Stimulated activated CD4-positive, alpha-beta T cell treated with anti-CD3 and anti-CD28 coated beads, Interleukin-4, amount 100 ng/mL, for 48 hours (primary cell): Measurements from ENCODE around the gene IGSF5.

Experiments used
- DNase-seq, 2 donors: peaks; one replicate each; pipeline ENCODE4 v3.0.0-alpha.2; 2020; ENCODE audit warnings: low read depth in 2 of 2

The IGSF5 gene

DNA sequence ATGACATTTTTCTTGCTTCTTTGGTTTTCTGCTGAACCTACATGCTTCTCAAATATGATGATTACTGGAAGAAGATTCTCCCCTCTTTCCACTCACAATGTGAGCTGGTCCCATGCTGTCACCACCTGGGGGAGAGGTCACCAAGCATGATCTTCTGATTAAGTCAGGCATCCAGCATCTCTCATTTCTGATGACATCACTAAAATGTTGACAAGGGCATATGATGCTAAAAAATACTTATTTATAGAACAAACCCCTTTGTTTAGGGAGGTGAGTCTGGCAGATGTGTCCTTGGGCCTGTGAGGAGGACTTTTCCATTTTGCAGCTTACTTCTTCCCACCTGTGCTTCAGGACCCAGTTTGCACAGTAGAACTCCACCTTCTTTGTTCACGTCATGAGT lies 80.3 kb downstream of the IGSF5 start:
- DNase-seq = no peak

DNA sequence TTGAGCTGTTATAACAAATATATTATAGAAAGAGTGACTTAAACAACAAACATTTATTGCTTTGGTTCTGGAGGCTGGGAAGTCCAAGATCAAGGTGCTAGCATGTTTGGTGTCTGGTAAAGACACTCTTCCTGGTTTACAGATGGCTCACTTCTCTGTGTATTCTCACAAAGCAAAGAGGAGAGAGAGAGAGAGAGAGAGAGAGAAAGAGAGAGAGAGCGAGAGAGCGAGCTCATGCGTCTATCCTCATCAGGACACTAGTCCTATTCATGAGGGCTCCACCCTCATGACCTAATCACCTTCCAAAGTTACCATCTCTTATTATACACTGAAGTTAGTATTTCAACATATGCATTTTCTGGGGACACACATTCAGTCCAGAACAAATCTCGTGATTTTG lies 89.6 kb downstream of the IGSF5 start:
- no peak for DNase-seq

DNA sequence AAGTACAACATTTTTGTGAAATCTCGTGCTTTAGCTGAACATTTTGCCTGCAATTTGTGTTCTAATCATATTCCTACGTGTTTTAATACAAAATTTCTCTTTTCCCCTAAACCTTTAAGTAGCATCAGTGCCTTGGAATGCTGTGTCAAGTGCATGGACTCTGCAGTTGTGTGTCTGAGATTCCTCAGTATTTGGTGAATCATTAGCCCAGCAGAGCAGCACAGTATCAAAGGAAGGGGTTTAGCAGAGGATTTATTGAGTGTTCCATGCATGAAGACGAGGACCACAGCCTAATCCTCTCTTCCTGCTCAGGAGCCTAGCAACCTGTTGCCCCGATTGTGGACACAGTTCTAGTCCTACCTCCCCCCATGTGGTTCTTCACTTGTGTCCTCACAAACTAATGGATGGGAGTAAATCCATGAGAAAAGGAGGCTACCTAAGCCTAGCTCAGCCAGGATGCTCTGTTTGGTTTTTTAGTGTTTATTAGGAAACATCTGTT lies 92.9 kb downstream of the IGSF5 start:
- no peak for DNase-seq

DNA sequence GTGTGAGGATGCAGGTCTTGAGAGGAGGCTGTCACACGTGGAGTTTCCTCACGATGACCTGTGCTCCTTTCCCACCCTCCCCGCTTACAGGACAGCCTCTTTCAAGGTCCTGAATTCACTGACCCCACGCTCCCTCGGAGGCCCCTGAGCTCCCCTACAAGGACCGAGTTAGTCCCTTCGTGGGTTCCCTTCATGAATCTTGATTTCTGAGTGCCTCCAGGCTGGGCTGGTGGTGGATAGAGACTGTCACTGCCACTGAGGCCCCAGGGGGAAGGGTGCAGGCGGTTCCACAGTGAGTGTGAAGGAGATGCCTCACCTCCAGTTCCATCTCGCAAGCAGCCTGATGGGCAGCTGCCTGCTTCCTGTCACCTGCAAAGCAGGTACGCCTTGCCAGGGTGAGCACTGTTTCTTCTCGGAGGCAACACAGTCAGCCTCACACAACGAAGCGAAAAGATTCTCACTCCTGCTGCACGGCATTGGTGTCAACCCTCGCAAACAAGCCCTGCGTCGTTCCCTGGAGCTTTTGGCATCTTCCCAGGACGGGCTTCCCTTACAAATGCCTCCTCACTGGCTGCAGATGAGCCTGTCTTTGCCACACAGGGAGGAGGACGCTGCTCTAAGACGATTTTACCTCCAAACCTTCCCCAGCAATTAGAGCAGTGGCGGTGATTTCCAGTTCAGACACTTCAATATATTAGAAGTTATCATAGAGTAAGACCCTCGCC lies 95.6 kb downstream of the IGSF5 start:
- no peak for DNase-seq

DNA sequence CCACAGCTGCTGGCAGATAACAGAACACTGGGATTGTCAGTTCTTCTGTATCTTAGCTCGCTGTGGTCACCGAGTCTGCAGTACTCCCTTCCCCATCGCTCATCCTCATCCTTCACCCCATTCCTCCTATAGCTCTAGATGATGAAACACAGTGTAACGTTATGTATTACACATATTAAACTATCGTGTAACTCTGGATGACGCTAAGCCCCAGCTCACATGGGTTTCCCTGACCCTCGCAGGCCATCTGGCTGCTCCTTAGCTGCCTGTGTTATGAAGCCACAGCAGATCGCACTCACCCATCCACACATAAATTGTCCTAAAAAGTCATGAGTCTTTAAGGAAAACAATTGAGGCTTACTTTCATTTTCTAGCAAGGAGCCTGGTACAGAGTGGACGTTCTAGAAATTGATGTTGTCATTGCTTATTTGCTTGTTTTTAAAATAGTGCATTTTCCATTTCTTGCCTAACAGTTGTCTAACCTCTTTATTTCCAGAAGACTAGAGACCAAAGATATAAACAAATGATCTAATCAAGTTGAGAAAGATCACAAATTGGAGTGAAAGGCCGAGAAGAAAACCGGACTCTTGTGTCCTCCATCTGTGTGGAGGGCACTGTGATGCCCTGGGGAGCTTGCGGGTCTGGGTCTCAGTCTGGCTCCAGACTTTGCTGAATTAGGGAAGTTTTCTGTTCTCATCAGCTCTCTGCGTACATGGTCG lies 97.9 kb downstream of the IGSF5 start:
- DNase-seq = no peak

DNA sequence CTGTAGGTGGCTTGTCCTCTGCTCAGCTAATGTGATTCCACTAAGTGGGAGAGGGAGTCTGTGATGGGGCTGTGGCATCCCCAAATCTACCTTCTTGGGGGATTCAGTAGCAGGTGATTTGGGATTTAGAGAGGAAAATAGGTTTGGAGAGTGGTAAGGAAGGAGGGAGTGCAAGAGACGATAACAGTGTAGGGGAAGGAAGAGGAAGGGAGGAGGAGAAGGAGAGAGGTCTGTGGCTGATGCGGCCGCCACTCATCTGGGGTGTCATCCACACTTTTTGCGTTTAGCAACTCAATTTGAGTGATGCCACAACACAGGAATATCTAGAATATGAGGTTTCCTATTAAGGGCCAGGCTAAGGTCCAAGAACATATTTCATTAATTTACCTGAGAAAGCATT lies 98.5 kb downstream of the IGSF5 start:
- DNase-seq = no peak

DNA sequence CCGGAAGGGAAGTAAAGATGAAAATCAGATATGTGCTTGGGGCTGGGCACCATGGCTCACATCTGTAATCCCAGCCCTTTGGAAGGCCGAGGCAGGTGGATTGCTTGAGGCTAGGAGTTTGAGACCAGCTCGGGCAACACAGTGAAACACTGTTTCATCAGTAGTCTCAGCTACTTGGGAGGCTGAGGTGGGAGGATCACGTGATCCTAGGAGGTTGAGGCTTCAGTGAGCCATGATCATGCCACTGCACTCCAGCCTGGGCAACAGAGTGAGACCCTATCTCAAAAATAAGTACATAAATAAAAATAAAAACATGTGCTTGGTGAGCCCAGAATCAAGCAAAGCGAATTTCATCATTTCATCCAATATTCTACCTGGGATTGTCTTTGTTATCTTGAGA lies 98.9 kb downstream of the IGSF5 start:
- no peak for DNase-seq

DNA sequence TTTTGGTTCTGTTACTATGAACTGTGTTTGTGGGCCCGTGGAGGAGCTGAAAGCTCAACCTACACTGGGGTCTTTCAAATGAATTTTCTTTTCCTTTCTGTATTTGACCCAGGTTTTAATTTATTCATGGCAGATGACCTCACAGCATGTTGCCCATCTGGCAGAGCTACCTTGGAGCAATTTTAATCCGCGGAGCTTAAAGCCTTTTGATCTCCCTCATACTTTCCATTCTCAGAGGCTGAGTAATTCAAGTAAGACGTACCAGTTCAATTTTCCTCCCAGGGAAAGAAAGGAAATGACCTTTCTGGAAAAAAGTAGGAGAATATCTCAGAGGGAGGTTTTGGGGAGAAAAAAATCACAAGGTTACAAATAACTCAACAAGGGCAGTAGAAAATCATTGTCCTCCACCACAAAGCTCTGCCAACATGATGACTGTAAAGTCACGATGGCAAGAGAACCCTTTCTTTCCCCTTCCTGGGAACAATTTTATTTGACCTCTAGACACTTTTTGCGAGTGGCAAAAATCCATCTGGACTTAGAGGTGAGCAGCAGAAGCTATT lies 100.7 kb downstream of the IGSF5 start:
- DNase-seq = no peak

DNA sequence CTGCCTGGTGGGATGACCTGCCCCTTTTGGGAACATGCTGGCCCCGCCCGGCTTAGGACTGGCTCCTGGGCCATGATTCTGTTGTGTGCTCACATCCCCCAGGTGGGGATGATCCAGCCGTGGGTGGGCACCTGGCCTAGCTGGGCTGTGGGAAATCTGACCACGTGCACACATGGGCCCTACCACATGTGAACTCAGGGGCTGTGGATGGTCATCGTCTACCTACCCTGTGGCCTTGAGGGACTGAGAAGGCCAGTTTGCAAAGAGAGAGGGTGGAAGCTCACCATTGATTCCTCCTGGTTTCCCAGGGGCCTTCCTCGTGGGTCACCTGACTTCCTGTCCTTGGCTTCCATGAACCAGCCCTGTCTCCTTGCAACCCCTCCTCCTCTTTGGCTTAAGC lies 102.9 kb downstream of the IGSF5 start:
- DNase-seq = no peak

DNA sequence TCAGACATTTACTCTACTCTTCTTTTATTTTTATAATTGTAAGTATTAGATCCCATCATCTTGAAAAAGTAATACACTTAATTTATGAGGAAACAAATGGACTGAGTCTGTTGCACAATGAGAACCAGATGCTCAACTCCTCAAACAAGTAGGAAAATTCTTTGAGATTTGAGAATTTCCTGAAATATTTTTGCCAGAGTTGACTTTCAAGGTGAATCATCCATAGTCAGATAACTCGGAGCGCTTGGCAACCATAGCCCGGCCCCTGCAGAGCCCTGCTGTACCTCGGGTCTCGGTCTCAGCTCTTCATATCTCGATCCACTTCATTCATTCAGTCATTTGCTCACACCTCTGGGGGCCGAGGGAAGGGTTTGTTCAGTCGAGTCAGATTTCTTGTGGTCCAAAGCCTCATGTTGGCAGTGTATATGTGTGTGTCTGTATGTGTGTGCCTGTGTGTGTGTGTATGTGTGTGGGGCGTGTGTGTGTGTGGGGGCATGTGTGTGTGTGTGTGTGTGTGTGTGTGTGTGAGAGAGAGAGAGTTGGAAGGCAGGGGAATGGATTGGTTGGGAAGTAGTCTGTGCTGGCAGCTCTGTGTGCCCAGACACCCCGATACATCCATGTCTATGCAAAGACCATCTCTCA lies 104.2 kb downstream of the IGSF5 start:
- DNase-seq = no peak

DNA sequence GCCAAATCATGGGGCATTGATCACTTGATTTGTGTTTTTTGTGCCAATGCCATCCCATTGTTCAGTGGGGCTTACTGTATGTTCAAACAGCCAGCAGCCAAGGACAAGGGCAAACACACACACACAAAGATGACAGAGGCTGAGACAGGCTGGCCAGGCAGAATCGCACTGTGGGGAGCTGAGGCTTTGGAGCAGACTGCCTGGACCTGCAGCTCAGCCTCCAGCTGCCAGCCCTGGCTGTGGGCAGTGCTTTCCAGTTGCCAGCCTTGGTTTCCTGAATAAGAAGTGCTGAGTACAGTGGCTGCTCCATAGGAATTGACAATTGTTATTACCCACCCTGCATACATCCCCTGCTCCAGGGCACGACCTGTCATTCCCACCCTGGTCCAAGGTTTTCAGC lies 105.3 kb downstream of the IGSF5 start:
- no peak for DNase-seq

DNA sequence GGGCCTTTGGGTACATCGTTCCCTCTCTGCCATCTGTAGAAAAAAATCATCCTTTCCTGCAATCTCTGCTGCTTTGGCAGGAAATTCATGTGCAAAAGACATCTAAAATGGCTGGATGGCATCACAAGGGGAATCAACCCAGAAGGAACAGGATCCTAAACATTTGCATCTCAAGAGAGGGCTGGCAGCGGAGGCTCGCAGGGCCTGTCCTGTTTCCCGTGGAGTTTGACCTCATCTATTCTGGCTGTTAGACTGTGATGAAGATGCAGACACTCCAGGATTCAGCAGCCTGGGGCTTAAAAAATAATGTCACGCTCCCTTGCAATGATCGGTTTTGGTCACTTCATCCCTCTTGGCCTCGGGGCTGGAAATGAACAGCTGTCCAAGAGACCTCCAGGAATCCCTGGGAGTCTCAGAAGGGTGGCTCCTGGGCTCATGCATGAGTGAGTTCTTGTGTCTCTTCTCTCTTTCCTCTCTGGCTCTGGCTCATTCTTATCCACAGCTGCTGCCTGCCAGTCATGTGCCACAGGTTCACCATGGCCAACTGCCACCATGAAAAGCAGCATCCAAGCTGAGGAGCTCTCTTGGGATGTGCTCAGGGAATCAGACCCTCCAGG lies 106.1 kb downstream of the IGSF5 start:
- no peak for DNase-seq
